Bronchial epithelial cell (primary cell): ENCODE data around the gene FAF2. TPM values are rescaled to one million over a fixed set of nuclear protein-coding genes. Genes with fewer than 3 reads are reported as not detected.
"Not testable (repeated sequence)": the region's sequence is repeated elsewhere in the genome, so short reads cannot be mapped to it uniquely, and the experiment has no call there.

Experiments
- DNase-seq: peaks from one replicate; pipeline ENCODE4 v3.0.0-alpha.2; 2010; ENCODE audit warnings: low read depth
- FAIRE-seq: peaks from 2 replicates; lab custom pipeline; 2011; peaks lifted over from hg19 to GRCh38; lab: Jason Lieb, UNC
- H3K27me3 ChIP-seq: 2 replicates; pipeline ENCODE4 v1.5.1; 2011; ENCODE audit warnings: low read length; ENCODE audit not compliant: control insufficient read depth, insufficient read depth
- H3K36me3 ChIP-seq: 2 replicates; pipeline ENCODE4 v1.5.1; 2011; ENCODE audit warnings: low read length; ENCODE audit not compliant: control insufficient read depth, insufficient read depth
- H3K4me3 ChIP-seq: 2 replicates; pipeline ENCODE4 v1.5.1; 2011; ENCODE audit warnings: mild to moderate bottlenecking, low read depth, low read length, control low read depth
- CTCF ChIP-seq: IDR thresholded peaks from 2 replicates; pipeline ENCODE4 v1.5.1; 2011; ENCODE audit warnings: mild to moderate bottlenecking, moderate library complexity, low read length, control low read depth, inconsistent platforms; ENCODE audit not compliant: insufficient read depth, severe bottlenecking
- total RNA-seq: library from RNA; depleted of rRNA; stranded (reverse); fragments of >200 nt; gene quantifications from 2 replicates; pipeline ENCODE4 v1.2.1, GENCODE V29; 2014

FAF2 gene
- total RNA-seq, 1 donor from 2014 or later: 34.8 TPM

- no peaks in the 10 kb centered on the region for H3K27me3 ChIP-seq
- DNase-seq (peak; percentile 91), FAIRE-seq (no peak)
- TF ChIP-seq CTCF: no peak
- no peaks in the 10 kb centered on the region for H3K36me3 ChIP-seq
- H3K4me3 ChIP-seq: no peak overlapping the region
These were observed 9.0 kb upstream of the FAF2 start for GRCh38 chr5:176438959-176439757.

- no peak for FAIRE-seq
- TF ChIP-seq CTCF: no peak
- DNase-seq: no peak
These were observed 7.1 kb upstream of the FAF2 start for GRCh38 chr5:176440927-176441706.

GRCh38 chr5:176441921-176442323 is 6.3 kb upstream of the FAF2 start:
- no peak for FAIRE-seq
- DNase-seq: peak; percentile 75
- Histone ChIP-seq H3K36me3 (no peaks in the 10 kb centered on the region), H3K4me3 (no peak overlapping the region), H3K27me3 (no peaks in the 10 kb centered on the region)
- TF ChIP-seq CTCF: no peak

More at GRCh38 chr5:176440927-176441706, 7.1 kb upstream of the FAF2 start:
- H3K4me3 ChIP-seq: no peak overlapping the region
- H3K27me3 ChIP-seq: no peaks in the 10 kb centered on the region
- H3K36me3 ChIP-seq: no peaks in the 10 kb centered on the region

GRCh38 chr5:176442911-176443310 is 5.3 kb upstream of the FAF2 start:
- not testable (repeated sequence) for DNase-seq, FAIRE-seq

GRCh38 chr5:176444742-176445141 is 3.4 kb upstream of the FAF2 start:
- Histone ChIP-seq H3K36me3 (no peaks in the 10 kb centered on the region), H3K4me3 (no peak overlapping the region), H3K27me3 (no peaks in the 10 kb centered on the region)
- DNase-seq (no peak), FAIRE-seq (no peak)
- TF ChIP-seq CTCF: no peak

More at GRCh38 chr5:176442911-176443310, 5.3 kb upstream of the FAF2 start:
- not testable (repeated sequence) for H3K36me3 ChIP-seq, H3K4me3 ChIP-seq, H3K27me3 ChIP-seq

- DNase-seq: no peak
These were observed 2.0 kb upstream of the FAF2 start for GRCh38 chr5:176446028-176446665.

More at GRCh38 chr5:176446028-176446665, 2.0 kb upstream of the FAF2 start:
- Histone ChIP-seq H3K36me3 (no peaks in the 10 kb centered on the region), H3K4me3 (no peak overlapping the region), H3K27me3 (no peaks in the 10 kb centered on the region)
- no peak for TF ChIP-seq CTCF
- FAIRE-seq: no peak
